Cardiac fibroblast (primary cell): Measurements from ENCODE around the gene BBX.

Experiments used
- DNase-seq, 2 donors: peaks; one replicate each; pipeline versions ENCODE4 v3.0.0 to v3.0.0-alpha.2; 2010; ENCODE audit warnings: low read depth in 2 of 2
- H3K4me3 ChIP-seq, 2 donors: replicated peaks in 1 of 2; 1 replicate in 1 of 2; 2 replicates in 1 of 2; pipeline ENCODE4 v1.5.1; 2011; ENCODE audit warnings: low read depth in 2 of 2, low read length in 2 of 2, mild to moderate bottlenecking in 2 of 2, moderate library complexity in 1 of 2
- CTCF ChIP-seq: IDR thresholded peaks from one replicate; pipeline ENCODE4 v1.5.1; 2011; ENCODE audit warnings: low read depth, mild to moderate bottlenecking, low read length, inconsistent platforms

The BBX gene

GRCh38 chr3:107592073-107592472, 69.3 kb downstream of the BBX start:
- DNase-seq: no peak
- TF ChIP-seq CTCF: no peak

DNA sequence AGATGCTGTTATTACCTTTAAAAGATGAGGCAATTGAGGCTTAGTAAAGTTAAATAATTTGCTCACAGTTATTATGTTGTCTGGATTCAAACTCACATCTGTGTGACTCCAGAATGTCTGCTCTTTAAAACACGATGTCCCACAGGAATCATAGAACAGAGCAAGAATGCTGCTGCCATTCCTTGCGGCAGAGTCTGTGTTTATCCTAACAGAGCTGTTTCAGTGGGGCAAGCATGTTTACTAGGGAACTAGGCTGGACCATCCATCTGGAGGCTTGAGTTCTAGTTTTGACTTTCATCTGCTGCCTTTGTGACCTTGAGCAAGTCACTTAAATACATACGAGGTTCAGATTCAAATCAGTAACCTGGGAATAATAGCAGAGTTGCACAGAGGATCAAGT, 72.1 kb downstream of the BBX start:
- peak in 1 of 2 donors; percentile 24 for DNase-seq
- no peak for TF ChIP-seq CTCF
- no peak overlapping the region for H3K4me3 ChIP-seq

More at GRCh38 chr3:107592073-107592472, 69.3 kb downstream of the BBX start:
- no peak overlapping the region for H3K4me3 ChIP-seq

DNA sequence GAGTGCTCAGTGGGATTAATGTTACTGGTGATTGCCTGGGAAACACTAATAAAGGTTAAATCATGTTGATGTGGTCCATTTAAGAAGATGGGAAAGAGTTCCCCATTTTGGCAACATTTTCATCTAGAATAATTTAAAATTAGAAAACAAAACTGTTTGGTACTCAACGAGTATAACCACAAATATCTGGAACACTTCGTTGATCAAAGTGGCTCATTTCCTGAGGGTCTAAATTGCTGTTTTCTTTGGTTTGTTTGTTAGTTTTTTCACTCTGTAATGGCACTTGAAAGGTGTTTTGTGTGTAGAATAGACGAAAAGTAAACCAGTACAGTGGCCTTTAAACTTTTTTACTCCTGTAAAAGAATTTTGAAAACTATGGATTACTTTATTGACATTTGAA, 73.9 kb downstream of the BBX start:
- no peak for DNase-seq
- no peak for TF ChIP-seq CTCF
- no peak overlapping the region for H3K4me3 ChIP-seq

- DNase-seq: peak; percentile 67 to 69
- peak overlapping the region; percentile 22 to 48 for H3K4me3 ChIP-seq
- no peak for TF ChIP-seq CTCF
These were observed 76.4 kb downstream of the BBX start for GRCh38 chr3:107598926-107599771.

- DNase-seq: no peak
- no peak for TF ChIP-seq CTCF
- H3K4me3 ChIP-seq: peak overlapping the region; percentile 22 to 48
These were observed 77.0 kb downstream of the BBX start for GRCh38 chr3:107599772-107600145.

GRCh38 chr3:107600780-107601179, 78.0 kb downstream of the BBX start:
- no peak overlapping the region for H3K4me3 ChIP-seq
- DNase-seq: peak; percentile 16 to 27
- TF ChIP-seq CTCF: no peak
